SH-SY5Y (cell line): ENCODE data around the gene FOXJ3.

Experiments used
- GATA2 ChIP-seq: IDR thresholded peaks from 2 replicates; pipeline ENCODE4 v1.6.1; 2011; ENCODE audit warnings: mild to moderate bottlenecking, low read depth, low read length
- GATA3 ChIP-seq: IDR thresholded peaks from 2 replicates; pipeline ENCODE4 v1.6.1; 2011; ENCODE audit warnings: low read depth, mild to moderate bottlenecking, low read length, moderate library complexity

The FOXJ3 gene

DNA sequence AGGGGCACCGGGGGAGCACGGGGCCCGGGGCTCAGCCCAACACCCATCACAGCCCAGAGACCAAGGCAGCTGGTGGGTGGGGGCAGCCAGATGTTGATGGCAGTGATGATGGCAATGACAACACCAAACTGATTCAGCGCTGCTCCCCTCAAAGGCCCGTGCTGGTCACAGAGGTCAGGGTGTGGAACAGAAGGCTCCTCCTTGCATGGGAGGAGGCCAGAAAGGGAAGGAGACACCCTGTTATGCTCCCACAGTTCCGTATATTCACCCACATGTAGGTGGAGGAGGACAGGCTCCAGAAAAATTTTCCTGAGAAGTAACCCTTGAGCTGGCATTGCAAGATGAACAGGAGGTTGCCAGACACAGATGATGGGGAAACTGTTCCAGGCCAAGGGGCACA, 181.4 kb downstream of the FOXJ3 start:
- TF ChIP-seq GATA3, result no peak
- TF ChIP-seq GATA2, result no peak

DNA sequence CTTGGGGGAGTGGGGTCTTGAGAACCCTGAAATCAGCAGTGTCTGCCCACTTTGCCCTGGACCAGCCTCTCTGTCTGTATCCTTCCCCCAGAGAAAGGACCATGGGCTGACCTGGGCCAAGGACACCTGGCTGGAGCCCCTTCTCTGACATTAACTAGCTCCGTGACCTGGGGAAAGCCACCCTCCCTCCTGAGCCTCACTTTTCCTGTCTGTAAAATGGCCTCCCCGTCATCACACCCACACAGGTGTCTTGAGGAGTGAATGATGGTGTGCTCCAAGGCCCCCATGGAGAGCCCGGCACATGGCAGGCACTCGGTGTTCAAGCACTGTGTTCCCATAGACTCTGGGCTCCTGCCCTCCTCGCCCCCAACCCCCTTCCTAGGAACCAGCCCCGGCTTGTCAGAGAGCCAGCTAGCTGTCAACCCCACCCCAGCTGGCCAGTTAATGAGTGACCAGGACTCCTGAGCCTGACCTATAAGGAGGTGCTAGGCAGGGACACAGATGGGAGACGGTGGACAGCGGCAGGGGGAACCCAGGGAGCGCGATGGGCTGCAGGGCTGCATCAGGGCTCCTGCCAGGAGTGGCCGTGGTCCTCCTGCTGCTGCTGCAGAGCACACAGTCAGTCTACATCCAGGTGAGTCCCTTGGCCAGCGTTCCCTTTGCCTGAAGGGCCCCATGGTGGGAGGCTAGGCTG, 182.0 kb downstream of the FOXJ3 start, which contains the start of gene GUCA2B:
TSS of gene GUCA2B (plus strand) at position 504 of the 694 bp plus-strand sequence. CDS start at position 545, 41 bp downstream.
- TF ChIP-seq GATA3 (no peak), GATA2 (no peak)

DNA sequence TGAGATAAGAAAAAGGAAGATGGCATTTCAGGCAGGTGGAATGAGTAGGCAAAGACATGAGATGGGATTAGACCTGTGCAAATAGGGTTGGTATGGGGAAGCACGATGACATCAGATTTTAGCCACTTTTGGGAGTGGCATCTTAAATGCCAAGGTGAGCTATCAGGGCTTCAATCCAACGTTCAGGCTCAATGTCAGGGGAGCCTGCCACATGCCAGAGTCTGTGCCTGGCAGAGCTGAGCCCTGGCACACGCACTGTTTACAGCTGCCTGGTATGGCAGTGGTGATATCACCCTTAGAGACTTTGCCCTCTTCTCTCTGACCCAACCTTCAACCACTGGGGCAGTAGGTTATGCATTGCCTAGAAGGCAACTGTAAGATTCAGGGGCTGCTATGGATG, 182.9 kb downstream of the FOXJ3 start:
- TF ChIP-seq GATA2 (no peak), GATA3 (no peak)

DNA sequence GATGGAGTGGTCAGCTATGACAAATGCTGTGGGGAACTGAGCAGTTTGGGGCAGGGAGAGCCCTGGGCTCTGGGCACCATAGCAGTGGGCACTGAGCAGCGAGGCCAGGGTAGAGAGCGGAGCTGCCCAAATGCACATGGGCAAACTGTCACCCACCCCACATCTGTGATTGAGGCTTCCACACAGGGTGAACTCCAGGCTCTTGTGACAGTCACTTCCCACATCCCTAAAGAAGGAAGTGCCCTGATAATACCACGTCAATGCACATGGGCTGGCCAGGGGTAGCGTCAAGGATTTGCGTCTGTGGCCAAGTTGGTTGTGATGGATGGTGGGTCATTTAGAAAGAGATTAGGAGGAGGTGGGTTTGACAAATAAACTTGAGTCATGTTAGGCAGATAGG, 184.4 kb downstream of the FOXJ3 start:
- TF ChIP-seq GATA3, result no peak
- TF ChIP-seq GATA2, result no peak

DNA sequence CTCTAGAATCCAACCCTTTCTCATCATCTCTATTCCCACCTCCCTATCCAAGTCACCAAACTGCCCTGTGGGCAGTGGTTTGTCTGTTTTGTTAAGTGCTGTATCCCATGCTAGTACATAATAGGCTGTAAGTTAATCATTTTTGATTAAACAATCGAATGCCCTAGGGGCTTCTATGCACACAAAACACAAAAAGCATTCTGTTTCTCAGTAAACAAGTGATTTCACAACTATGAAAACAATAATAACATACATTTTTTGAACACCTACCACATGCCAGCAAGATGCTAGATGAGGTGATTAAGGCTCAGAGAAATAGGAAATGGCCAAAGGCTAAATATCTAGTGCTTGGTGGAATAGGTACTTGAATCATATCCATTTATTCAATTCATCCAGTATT, 186.9 kb downstream of the FOXJ3 start:
- no peak for TF ChIP-seq GATA2
- no peak for TF ChIP-seq GATA3

DNA sequence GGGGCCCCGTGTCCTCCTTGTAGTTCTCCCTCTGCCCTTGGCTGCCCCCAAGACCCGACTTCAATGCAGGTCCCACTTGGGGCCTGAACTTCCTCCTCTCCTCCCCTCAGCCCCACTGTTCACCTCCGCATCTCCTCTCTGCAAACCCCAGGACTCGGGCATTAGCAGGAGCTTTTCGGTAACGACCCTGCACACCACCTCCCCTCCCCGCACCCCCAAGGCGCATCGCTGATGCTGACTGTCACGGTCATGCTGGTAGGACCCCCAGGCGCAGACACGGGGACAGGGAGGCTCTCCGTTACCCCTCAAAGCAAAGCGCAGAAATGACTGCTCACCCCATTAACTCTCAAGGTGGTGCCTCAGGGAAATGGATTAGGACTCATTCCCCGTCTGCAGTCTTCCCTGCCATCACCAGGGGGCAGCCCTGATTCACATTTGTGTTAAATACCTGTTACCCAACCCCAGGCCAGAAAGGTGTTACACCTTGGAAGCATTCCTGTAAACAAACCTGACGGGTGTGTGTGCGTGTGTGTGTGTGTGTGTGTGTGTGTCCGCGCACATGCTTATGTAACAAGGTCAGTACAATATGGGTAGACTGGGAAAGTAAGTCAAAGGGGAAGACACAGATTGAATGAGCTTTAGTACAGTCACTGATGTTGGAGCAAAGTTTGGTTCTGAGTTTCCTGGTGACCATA, 188.3 kb downstream of the FOXJ3 start:
- TF ChIP-seq GATA3, result no peak
- TF ChIP-seq GATA2, result no peak

DNA sequence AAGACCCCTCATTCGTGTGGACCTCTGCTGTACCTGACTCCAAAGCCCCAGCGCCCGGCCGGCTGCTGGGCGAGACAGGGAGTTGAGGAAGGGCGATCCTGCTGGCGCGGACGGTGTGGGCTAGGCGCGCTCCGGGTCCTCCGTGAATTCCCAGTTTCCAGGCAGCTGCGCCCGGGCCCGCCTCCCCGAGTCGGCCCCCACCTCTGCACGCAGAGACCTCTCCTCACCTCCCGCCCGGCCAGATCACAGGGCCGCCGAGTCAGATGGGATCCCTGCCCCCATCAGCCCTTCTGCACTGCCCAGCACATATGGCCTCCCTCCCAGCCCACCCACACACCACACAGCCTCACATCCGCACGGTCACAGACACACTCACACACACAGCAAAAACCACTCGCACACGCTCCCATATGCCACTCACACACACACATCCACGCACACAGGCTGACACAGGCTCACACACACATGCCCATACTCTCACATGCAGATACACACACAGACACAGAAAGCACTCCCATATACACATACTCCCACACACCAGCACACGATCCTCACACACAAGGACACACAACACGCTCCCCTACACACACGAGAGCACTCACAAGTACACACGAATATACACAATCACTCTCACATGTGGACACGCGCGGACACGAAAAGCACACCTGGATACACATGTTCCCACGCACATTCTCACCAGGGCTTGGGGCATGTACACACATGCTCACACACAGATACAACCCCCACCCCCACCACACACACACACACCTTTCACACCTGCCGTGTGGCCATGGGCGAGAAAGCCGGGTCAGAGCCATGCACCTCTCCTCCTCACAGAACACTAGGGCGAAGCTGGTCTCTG, 189.0 kb downstream of the FOXJ3 start:
- TF ChIP-seq GATA2, result no peak
- TF ChIP-seq GATA3, result no peak

DNA sequence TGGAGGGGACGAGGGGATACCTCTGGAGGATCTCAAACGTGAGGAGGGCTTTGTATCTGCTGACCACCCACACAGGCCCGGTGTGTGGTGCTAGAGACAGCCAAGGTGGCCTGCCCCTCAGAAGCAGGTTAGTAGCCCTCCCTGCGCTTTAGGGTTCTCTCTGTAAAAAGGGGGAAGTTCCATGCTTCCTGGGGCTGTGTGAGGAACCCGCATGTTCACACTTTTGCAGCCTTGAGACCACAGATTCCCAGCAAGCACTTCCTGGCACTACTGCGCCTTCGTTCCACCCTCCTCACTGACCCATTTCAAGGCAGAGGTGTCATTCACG, 189.7 kb downstream of the FOXJ3 start:
- TF ChIP-seq GATA3 (no peak), GATA2 (no peak)

DNA sequence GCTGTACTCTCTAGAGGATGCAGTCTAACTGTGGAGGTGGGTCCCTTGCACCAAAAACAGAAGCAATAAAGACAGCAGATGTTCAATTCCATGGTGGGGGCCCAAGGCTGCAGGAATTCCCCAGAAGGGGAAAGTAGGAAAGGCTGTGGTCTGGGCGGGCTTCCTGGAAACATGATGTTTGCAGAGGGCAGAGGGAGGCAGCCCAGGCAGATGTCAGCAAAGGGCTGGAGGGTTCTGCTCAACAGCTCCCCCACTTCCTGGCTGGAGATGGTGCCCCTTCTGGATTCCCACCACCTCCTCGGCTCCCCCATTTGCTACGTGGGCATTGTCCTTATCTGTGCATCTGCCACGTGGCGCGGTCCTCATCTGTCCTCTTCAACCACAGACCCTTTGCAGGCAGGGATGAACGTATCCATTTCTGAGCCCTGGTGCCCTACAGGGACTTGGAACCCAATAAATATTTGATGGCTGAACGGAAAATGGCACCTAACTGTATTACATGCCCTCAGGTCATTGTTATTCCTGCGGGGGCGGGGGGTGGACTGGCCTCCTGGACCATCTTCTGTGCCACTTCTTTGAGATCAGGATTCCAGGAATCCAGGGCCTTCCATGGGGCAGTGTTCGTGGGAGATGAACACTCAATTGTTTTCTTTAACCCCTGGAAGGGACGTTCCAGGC, 190.2 kb downstream of the FOXJ3 start:
- TF ChIP-seq GATA2 (no peak), GATA3 (no peak)

DNA sequence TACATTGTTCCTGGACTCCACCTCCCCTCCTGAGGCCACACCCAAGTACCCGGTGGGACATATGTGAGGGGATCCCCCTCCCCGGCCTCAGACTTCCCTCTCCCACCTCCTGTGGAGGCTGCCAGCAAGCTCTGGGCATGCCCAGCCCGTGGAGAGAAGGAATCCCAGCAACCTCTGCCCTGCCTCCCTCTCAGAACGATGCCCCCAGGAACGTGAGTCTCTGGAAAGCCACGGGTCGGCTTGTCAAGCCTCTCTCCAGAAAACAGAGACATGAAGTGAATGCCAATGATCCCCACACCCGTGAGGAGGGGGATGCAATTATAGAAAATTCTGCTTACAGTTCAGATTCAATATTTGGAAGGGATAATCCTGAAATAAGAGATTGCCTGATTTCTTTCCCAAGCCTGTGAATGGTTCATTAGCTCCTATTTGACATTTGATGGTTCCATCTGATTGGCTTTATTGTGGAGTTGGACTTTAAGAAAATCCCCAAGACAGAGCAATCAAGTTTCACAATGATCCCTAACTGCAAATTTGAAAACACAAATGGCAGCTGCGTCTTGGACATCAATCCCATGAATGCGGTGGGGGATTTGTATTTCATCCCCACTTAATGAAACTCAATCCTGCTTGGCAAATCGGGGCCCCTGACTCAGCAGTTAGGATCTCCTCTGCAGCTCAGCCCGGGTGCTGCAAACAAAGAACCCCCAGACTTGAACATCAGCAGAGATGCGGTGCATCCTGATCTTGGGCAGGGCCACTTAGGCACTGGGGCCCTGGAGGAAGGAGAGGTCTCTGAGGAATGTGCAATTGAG, 190.9 kb downstream of the FOXJ3 start:
- no peak for TF ChIP-seq GATA3
- no peak for TF ChIP-seq GATA2

DNA sequence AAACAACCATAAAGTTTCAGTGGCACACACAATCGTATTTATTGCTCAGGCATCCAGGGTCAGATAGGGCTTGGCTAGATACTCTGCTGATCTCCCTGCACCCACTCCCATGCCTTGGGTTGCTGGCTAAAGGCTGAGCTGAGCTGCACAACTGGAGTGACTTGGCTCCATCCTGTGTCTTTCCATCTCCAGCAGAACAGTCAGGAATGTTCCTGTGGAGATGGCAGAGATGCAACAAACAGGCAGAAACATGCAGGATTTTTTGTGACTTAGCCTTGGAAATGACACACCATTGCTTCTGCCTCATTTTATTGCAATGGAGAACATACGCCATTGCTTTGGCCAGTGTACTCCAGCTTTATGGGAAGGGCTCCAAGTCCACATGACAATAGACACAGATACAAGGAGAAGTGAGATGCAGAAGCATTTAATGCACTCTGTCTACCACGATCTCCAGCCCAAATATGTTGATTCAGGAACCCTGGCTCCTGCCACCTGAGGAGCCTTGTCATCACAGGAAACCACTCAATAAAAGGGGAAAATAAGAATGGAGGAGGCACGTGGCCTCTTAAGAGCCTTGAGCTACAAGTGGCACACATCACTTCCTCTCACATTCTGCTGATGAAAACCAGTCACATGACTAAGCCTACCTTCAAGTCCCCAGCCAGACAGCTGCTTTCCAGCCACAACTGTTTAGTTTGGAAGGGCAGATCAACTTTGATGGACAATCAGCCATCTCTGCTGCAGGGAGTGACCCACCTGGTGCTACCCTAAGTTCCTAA, 191.9 kb downstream of the FOXJ3 start:
- TF ChIP-seq GATA3, result no peak

DNA sequence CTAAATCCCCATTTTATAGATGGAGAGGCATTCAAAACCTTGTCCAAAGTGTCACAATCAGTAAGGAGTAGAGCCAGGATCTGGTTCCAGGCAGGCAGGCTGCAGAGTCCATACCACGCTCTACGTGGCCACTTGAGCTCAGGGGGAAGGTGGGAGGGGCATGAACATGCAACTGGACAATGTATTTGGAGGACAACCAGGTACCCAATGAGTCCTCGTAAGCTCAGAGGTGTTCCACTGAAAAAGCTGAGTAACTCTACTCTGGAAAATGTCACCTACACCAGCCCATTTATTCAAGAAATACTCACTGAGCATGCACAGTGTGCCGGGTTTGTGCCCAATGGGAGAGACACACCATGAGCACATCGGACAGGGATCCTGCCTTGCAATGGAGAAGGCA, 193.1 kb downstream of the FOXJ3 start:
- no peak for TF ChIP-seq GATA2
- no peak for TF ChIP-seq GATA3

DNA sequence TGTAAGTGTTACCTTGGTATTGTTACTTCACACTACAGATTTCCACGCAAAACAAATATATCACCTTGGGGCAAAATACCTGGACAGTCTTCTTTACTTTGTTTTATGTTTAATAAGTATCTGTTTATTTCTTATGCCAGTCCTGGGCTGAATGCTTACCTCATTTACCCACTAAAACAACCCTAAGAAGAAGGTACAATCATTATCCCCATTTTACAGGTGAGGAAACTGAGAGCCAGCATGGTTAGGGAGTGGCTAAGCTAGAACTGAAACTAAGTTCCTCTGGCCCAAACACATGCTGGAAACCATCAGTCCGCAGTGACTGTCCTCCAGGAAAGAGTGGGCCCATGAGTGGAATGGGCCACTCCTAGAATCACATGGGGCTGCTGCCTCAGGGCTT, 194.8 kb downstream of the FOXJ3 start:
- TF ChIP-seq GATA2 (no peak), GATA3 (no peak)
